IMR-90 (cell line): ENCODE measurements around the gene NPHS1. TPM values are rescaled to one million over a fixed set of nuclear protein-coding genes. Genes with fewer than 3 reads are reported as not detected.
A peak's percentile ranks its signal among the peaks of the same experiment; 100 is the strongest.

ENCODE experiments used
- ATAC-seq: fragments of 200-7000 bp; cut with Tn5 transposase; 2 replicates; pipeline ENCODE4 v1.9.1; 2020; ENCODE audit warnings: low read depth, mild to moderate bottlenecking, moderate library complexity
- BruUV-seq: library from RNA; stranded (reverse); fragments of 400-500 nt; replicated peaks from 2 replicates; lab custom pipeline; 2021; lab: Mats Ljungman, UMichigan
- CTCF ChIA-PET: fragments of 300-600 bp; formaldehyde crosslinking; extraction: SDS; loops from one replicate; lab custom pipeline; 2021; ENCODE audit warnings: antibody characterized with exemption; lab: Yijun Ruan, JAX
- POLR2A ChIA-PET: fragments of 300-600 bp; sonication (Branson Sonifier 250); formaldehyde crosslinking; loops from one replicate; lab custom pipeline; 2022; ENCODE audit warnings: antibody characterized with exemption; ENCODE audit not compliant: unreplicated experiment; lab: Charles Lee
- DNase-seq: peaks from one replicate; pipeline ENCODE4 v3.0.0; 2013
- H2AFZ ChIP-seq: replicated peaks from 2 replicates; pipeline ENCODE3; 2013; ENCODE audit warnings: low read length, mild to moderate bottlenecking; ENCODE audit not compliant: poor library complexity
- H2AK5ac ChIP-seq: 2 replicates; pipeline ENCODE4 v1.6.1; 2013; ENCODE audit warnings: low read depth, low read length, inconsistent platforms
- H2AK9ac ChIP-seq: replicated peaks from 2 replicates; pipeline ENCODE3; 2013; ENCODE audit warnings: mild to moderate bottlenecking, low read depth, low read length, moderate library complexity; ENCODE audit not compliant: poor library complexity
- H2BK120ac ChIP-seq: 2 replicates; pipeline ENCODE4 v1.6.1; 2013; ENCODE audit warnings: low read depth, low read length, inconsistent platforms
- H2BK15ac ChIP-seq: 3 replicates; pipeline ENCODE4 v1.6.1; 2013; ENCODE audit warnings: low read depth, low read length, inconsistent platforms
- H2BK20ac ChIP-seq: 2 replicates; pipeline ENCODE4 v1.6.1; 2013; ENCODE audit warnings: low read depth, mild to moderate bottlenecking, inconsistent platforms, low read length, moderate library complexity
- H2BK5ac ChIP-seq: 2 replicates; pipeline ENCODE4 v1.6.1; 2013; ENCODE audit warnings: mild to moderate bottlenecking, low read depth, low read length, inconsistent platforms; ENCODE audit not compliant: poor library complexity, severe bottlenecking
- H3K14ac ChIP-seq: replicated peaks from 2 replicates; pipeline ENCODE4 v1.6.1; 2013; ENCODE audit warnings: low read depth, low read length, inconsistent platforms
- H3K18ac ChIP-seq: 2 replicates; pipeline ENCODE4 v1.6.1; 2013; ENCODE audit warnings: low read depth, low read length, control low read depth
- H3K23ac ChIP-seq: 2 replicates; pipeline ENCODE4 v1.6.1; 2013; ENCODE audit warnings: low read depth, low read length, inconsistent platforms
- H3K27ac ChIP-seq: 2 replicates; pipeline ENCODE4 v1.5.1; 2013; ENCODE audit warnings: mild to moderate bottlenecking, control low read depth, low read length; ENCODE audit not compliant: insufficient read depth
- H3K27me3 ChIP-seq: 2 replicates; pipeline ENCODE4 v1.6.1; 2013; ENCODE audit warnings: low read length; ENCODE audit not compliant: control insufficient read depth, insufficient read depth
- H3K36me3 ChIP-seq: 2 replicates; pipeline ENCODE4 v1.6.1; 2013; ENCODE audit warnings: low read length, mixed read lengths; ENCODE audit not compliant: control insufficient read depth, insufficient read depth
- H3K4ac ChIP-seq: 2 replicates; pipeline ENCODE4 v1.6.1; 2013; ENCODE audit warnings: low read depth, low read length, inconsistent platforms
- H3K4me1 ChIP-seq: 2 replicates; pipeline ENCODE4 v1.6.1; 2013; ENCODE audit warnings: low read length, mixed read lengths; ENCODE audit not compliant: control insufficient read depth, insufficient read depth
- H3K4me2 ChIP-seq: 2 replicates; pipeline ENCODE4 v1.6.1; 2013; ENCODE audit warnings: low read depth, mild to moderate bottlenecking, control low read depth, low read length, moderate library complexity
- H3K4me3 ChIP-seq: 2 replicates; pipeline ENCODE4 v1.5.1; 2013; ENCODE audit warnings: low read depth, mild to moderate bottlenecking, control low read depth, low read length, moderate library complexity; ENCODE audit not compliant: insufficient read depth
- H3K56ac ChIP-seq: 2 replicates; pipeline ENCODE4 v1.6.1; 2013; ENCODE audit warnings: low read length, inconsistent platforms; ENCODE audit not compliant: insufficient read depth; ENCODE audit errors: extremely low read depth
- H3K79me1 ChIP-seq, 2 experiments: 2 replicates each; pipeline ENCODE4 v1.6.1; 2013; ENCODE audit warnings: low read length in 2 of 2, inconsistent platforms in 1 of 2, low read depth in 1 of 2
- H3K9ac ChIP-seq: 2 replicates; pipeline ENCODE4 v1.6.1; 2013; ENCODE audit warnings: low read depth, low read length, control low read depth
- H3K9me1 ChIP-seq: 2 replicates; pipeline ENCODE4 v1.6.1; 2013; ENCODE audit warnings: low read length, inconsistent platforms; ENCODE audit not compliant: insufficient read depth
- H3K9me3 ChIP-seq: 2 replicates; pipeline ENCODE4 v1.6.1; 2013; ENCODE audit warnings: low read length; ENCODE audit not compliant: control insufficient read depth, insufficient read depth
- H4K20me1 ChIP-seq: 2 replicates; pipeline ENCODE4 v1.6.1; 2013; ENCODE audit warnings: low read length, inconsistent platforms; ENCODE audit not compliant: insufficient read depth
- H4K5ac ChIP-seq: 2 replicates; pipeline ENCODE4 v1.6.1; 2013; ENCODE audit warnings: mild to moderate bottlenecking, low read depth, low read length, control low read depth
- H4K8ac ChIP-seq, 2 experiments: 2 replicates each; pipeline ENCODE4 v1.6.1; 2013; ENCODE audit warnings: low read depth in 2 of 2, low read length in 2 of 2, control low read depth in 1 of 2, inconsistent platforms in 1 of 2
- H4K91ac ChIP-seq: 2 replicates; pipeline ENCODE4 v1.6.1; 2013; ENCODE audit warnings: low read depth, low read length, inconsistent platforms; ENCODE audit not compliant: insufficient read depth
- BHLHE40 ChIP-seq: fragments of 150-350 bp; IDR thresholded peaks from 2 replicates; pipeline ENCODE4 v1.6.1; 2016; ENCODE audit warnings: mild to moderate bottlenecking, low read depth, low read length
- CHD1 ChIP-seq: IDR thresholded peaks from 2 replicates; pipeline ENCODE4 v1.6.1; 2012; ENCODE audit warnings: low read depth, low read length, improper control_type of control experiment
- MAFK ChIP-seq: IDR thresholded peaks from 2 replicates; pipeline ENCODE4 v1.6.1; 2012; ENCODE audit warnings: low read depth, low read length, improper control_type of control experiment
- MAZ ChIP-seq: IDR thresholded peaks from 2 replicates; pipeline ENCODE4 v1.6.1; 2012; ENCODE audit warnings: low read depth, mild to moderate bottlenecking, low read length, improper control_type of control experiment, moderate library complexity, borderline replicate concordance
- MXI1 ChIP-seq: IDR thresholded peaks from 2 replicates; pipeline ENCODE4 v1.6.1; 2012; ENCODE audit warnings: low read depth, mild to moderate bottlenecking, low read length, moderate library complexity, borderline replicate concordance
- NFE2L2 ChIP-seq: fragments of 150-350 bp; IDR thresholded peaks from 2 replicates; pipeline ENCODE4 v1.6.1; 2016; ENCODE audit warnings: low read depth, mild to moderate bottlenecking, low read length
- POLR2A ChIP-seq: IDR thresholded peaks from 2 replicates; pipeline ENCODE4 v1.6.1; 2012; ENCODE audit warnings: mild to moderate bottlenecking, low read depth, low read length
- RAD21 ChIP-seq: IDR thresholded peaks from 2 replicates; pipeline ENCODE4 v1.6.1; 2012; ENCODE audit warnings: low read length, improper control_type of control experiment
- RCOR1 ChIP-seq: IDR thresholded peaks from 2 replicates; pipeline ENCODE4 v1.6.1; 2012; ENCODE audit warnings: mild to moderate bottlenecking, low read length, improper control_type of control experiment; ENCODE audit not compliant: insufficient replicate concordance
- RFX5 ChIP-seq: IDR thresholded peaks from 2 replicates; pipeline ENCODE4 v1.8.0; 2012; ENCODE audit warnings: low read depth, mild to moderate bottlenecking, low read length, moderate library complexity
- SMC3 ChIP-seq: fragments of 150-350 bp; IDR thresholded peaks from 2 replicates; pipeline ENCODE4 v1.6.1; 2016; ENCODE audit warnings: low read depth, mild to moderate bottlenecking, antibody characterized with exemption, low read length, moderate library complexity
- WGBS, 2 experiments: methylation state at CpG; one replicate each; pipeline versions ENCODE4 v1.1.5 to v1.1.7; 2013; ENCODE audit warnings: missing lambda C conversion rate in 2 of 2; ENCODE audit not compliant: insufficient read length in 1 of 2; ENCODE audit errors: extremely low coverage in 2 of 2; 5-methylcytosine and 5-hydroxymethylcytosine counted together
- dilution Hi-C: fragments of 300-500 bp; cut with HindIII; formaldehyde crosslinking; loops from one replicate; pipeline ENCODE4 v1.14.3; 2018; ENCODE audit warnings: low sequenced_read_pairs; ENCODE audit not compliant: unreplicated experiment
- in situ Hi-C: fragments of 300-500 bp; cut with MboI; formaldehyde crosslinking; loops from 3 replicates; pipeline ENCODE4 v1.14.3; 2019; ENCODE audit warnings: low sequenced_read_pairs, inconsistent platforms, mixed read lengths
- intact Hi-C: fragments of 100-400 bp; cut with micrococcal nuclease; formaldehyde crosslinking; loops from 2 replicates; pipeline ENCODE4 v1.10.0; 2022
- polyA plus RNA-seq, 3 experiments: library from polyadenylated mRNA; depleted of rRNA; stranded (reverse); fragments of >200 nt; gene quantifications; 2 replicates each; pipeline ENCODE4 v1.2.3, GENCODE V29; 2012; ENCODE audit warnings: low replicate concordance in 1 of 3
- total RNA-seq: library from RNA; depleted of rRNA; stranded (reverse); fragments of >200 nt; gene quantifications from 2 replicates; pipeline ENCODE4 v1.2.3, GENCODE V29; 2012
- TF ChIP-seq, protein P1 (sequence below): fragments of 150-350 bp; IDR thresholded peaks from 2 replicates; pipeline ENCODE4 v1.6.1; 2016; ENCODE audit warnings: low read depth, mild to moderate bottlenecking, low read length, moderate library complexity, borderline replicate concordance
- TF ChIP-seq, protein P2 (sequence below): conservative IDR thresholded peaks from 2 replicates; pipeline ENCODE4 v1.5.1; 2012; ENCODE audit warnings: mild to moderate bottlenecking, low read depth, low read length, improper control_type of control experiment
- TF ChIP-seq, protein P3 (sequence below): fragments of 150-350 bp; IDR thresholded peaks from 2 replicates; pipeline ENCODE4 v1.6.1; 2017; ENCODE audit warnings: mild to moderate bottlenecking, antibody characterized with exemption, low read length, low read depth

Gene NPHS1
- total and polyA plus RNA-seq, 2 of the 4 experiments (the other 2 are of a cell fraction): not detected

DNA sequence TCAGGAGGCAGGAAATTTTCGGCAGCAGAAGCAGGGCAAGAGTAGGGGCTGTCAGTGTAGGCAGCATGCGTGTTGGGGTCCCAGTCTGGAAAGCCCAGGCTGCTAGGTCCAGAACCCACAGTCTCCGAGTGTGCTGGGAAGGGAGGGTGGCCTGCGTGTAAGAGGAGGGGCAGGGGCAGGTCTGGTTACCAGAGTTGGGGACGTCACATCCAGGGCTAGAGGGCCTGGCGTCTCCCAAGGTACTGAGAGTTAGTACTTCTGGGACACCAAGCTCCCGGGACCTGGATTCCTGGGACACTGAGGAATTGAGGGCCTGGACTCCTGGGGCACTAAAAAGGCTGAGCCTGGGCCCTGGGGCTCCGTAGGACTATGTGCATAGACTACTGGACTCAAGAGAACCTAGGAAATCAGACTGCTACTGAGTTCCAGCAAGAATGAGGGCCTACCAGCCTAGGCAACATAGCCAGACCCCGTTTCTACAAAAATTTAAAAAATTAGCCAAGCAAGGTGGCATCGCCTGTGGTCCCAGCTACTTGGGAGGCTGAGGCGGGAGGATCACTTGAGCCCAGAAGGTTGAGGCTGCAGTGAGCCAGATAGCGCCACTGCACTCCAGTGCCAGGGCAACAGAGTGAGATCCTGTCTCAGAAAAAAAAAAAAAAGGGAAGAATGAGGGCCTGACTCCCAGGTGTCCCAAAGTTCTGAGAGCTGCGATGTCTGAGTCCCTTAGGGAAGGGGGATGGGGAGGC lies 45.6 kb upstream of the NPHS1 start:
- Histone ChIP-seq H2BK5ac (no peak overlapping the region), H3K79me1 (peaks cover 14 to 40% of the 10 kb centered on the region in 2 experiments; a peak in 3 of 4 replicates), H2AK9ac (peak overlapping the region; percentile 98), H3K4me1 (peaks cover 18% of the 10 kb centered on the region), H4K91ac (0 out of 2 replicates have a peak overlapping the region, but pooled peaks have one; percentile 61), H2BK20ac (no peak overlapping the region), H3K27ac (no peak overlapping the region), H3K14ac (no peak overlapping the region), H3K56ac (no peak overlapping the region), H4K5ac (peak overlapping the region; percentile 77; the same call in 1 of the 2 replicates), H4K20me1 (no peaks in the 10 kb centered on the region), H3K18ac (no peak overlapping the region), H3K4me2 (peak overlapping the region; percentile 95), H2AFZ (no peak overlapping the region), H4K8ac (peak overlapping the region; percentile 44 to 99; a peak in 2 of 4 replicates), H3K36me3 (peaks cover 18% of the 10 kb centered on the region), H3K23ac (peak overlapping the region; percentile 19), H2AK5ac (peak overlapping the region; percentile 35; the same call in 1 of the 2 replicates), H3K4me3 (peak overlapping the region; percentile 79; the same call in 1 of the 2 replicates), H3K9me3 (no peaks in the 10 kb centered on the region), H2BK120ac (no peak overlapping the region), H3K9me1 (peaks cover 13% of the 10 kb centered on the region), H3K4ac (peak overlapping the region; percentile 79), H3K27me3 (no peaks in the 10 kb centered on the region), H3K9ac (no peak overlapping the region; the same call in 1 of the 2 replicates), H2BK15ac (no peak overlapping the region)
- POLR2A ChIA-PET: interaction anchor here (0.6 kb wide), 1 partner anchor 14 kb away, joined by 3 read pairs; no protein-coding TSS in a partner anchor
- in situ Hi-C loops (no loop called here), dilution Hi-C loops (no loop called here), intact Hi-C loops (no loop called here)
- ATAC-seq (no peak), DNase-seq (no peak)
- CTCF ChIA-PET: no interaction called here
- no TSS peak for BruUV-seq
- 92% methylated on average over 8 of the region's 13 CpGs; no CpG with 5 or more reads in 1 of the 2 experiments for WGBS, 2 experiments
- TF ChIP-seq MAFK (no peak), NFE2L2 (no peak), CHD1 (no peak), MAZ (no peak), POLR2A (no peak), RAD21 (no peak), BHLHE40 (no peak), RCOR1 (no peak), MXI1 (no peak), RFX5 (no peak), SMC3 (no peak)
- TF ChIP-seq, protein P1, sequence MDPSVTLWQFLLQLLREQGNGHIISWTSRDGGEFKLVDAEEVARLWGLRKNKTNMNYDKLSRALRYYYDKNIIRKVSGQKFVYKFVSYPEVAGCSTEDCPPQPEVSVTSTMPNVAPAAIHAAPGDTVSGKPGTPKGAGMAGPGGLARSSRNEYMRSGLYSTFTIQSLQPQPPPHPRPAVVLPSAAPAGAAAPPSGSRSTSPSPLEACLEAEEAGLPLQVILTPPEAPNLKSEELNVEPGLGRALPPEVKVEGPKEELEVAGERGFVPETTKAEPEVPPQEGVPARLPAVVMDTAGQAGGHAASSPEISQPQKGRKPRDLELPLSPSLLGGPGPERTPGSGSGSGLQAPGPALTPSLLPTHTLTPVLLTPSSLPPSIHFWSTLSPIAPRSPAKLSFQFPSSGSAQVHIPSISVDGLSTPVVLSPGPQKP: no peak
- TF ChIP-seq, protein P2, sequence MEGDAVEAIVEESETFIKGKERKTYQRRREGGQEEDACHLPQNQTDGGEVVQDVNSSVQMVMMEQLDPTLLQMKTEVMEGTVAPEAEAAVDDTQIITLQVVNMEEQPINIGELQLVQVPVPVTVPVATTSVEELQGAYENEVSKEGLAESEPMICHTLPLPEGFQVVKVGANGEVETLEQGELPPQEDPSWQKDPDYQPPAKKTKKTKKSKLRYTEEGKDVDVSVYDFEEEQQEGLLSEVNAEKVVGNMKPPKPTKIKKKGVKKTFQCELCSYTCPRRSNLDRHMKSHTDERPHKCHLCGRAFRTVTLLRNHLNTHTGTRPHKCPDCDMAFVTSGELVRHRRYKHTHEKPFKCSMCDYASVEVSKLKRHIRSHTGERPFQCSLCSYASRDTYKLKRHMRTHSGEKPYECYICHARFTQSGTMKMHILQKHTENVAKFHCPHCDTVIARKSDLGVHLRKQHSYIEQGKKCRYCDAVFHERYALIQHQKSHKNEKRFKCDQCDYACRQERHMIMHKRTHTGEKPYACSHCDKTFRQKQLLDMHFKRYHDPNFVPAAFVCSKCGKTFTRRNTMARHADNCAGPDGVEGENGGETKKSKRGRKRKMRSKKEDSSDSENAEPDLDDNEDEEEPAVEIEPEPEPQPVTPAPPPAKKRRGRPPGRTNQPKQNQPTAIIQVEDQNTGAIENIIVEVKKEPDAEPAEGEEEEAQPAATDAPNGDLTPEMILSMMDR: no peak
- TF ChIP-seq, protein P3, sequence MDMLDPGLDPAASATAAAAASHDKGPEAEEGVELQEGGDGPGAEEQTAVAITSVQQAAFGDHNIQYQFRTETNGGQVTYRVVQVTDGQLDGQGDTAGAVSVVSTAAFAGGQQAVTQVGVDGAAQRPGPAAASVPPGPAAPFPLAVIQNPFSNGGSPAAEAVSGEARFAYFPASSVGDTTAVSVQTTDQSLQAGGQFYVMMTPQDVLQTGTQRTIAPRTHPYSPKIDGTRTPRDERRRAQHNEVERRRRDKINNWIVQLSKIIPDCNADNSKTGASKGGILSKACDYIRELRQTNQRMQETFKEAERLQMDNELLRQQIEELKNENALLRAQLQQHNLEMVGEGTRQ: no peak
